Nephron progenitor cell (in vitro differentiated cells): ENCODE results near the gene LRRC7.

Experiments
- DNase-seq: peaks from one replicate; pipeline ENCODE4 v3.0.0; 2021
- H3K27ac Mint-ChIP-seq: 2 replicates; pipeline ENCODE4 v1.8.0; 2021; ENCODE audit warnings: mild to moderate bottlenecking, moderate library complexity, mixed read lengths
- H3K27me3 Mint-ChIP-seq: 2 replicates; pipeline ENCODE4 v1.8.0; 2021; ENCODE audit warnings: mild to moderate bottlenecking, low read depth, mixed read lengths; ENCODE audit not compliant: poor library complexity
- H3K36me3 Mint-ChIP-seq: 2 replicates; pipeline ENCODE4 v1.8.0; 2021; ENCODE audit warnings: low read depth, mixed read lengths
- H3K4me1 Mint-ChIP-seq: 2 replicates; pipeline ENCODE4 v1.8.0; 2021; ENCODE audit warnings: mixed read lengths
- H3K4me3 Mint-ChIP-seq: 2 replicates; pipeline ENCODE4 v1.8.0; 2021; ENCODE audit warnings: mild to moderate bottlenecking, moderate library complexity, mixed read lengths
- H3K9me3 Mint-ChIP-seq: 2 replicates; pipeline ENCODE4 v1.8.0; 2021; ENCODE audit warnings: mild to moderate bottlenecking, moderate library complexity, mixed read lengths
- CTCF ChIP-seq: fragments of 200-600 bp; sonication (generic); IDR thresholded peaks from 2 replicates; pipeline ENCODE4 v1.5.0; 2021; ENCODE audit warnings: antibody characterized with exemption

LRRC7 gene

GRCh38 chr1:69932760-69933159, 365.0 kb downstream of the LRRC7 start:
- H3K27ac Mint-ChIP-seq = peak overlapping the region; percentile 79
- TF ChIP-seq CTCF = no peak
- no peak for DNase-seq
- no peaks in the 10 kb centered on the region for H3K36me3 Mint-ChIP-seq
- no peaks in the 10 kb centered on the region for H3K27me3 Mint-ChIP-seq
- H3K4me3 Mint-ChIP-seq = no peak overlapping the region
- peaks cover 11% of the 10 kb centered on the region for H3K9me3 Mint-ChIP-seq
- no peaks in the 10 kb centered on the region for H3K4me1 Mint-ChIP-seq

GRCh38 chr1:69940231-69940630, 372.5 kb downstream of the LRRC7 start:
- Mint-ChIP-seq H3K4me3 (no peak overlapping the region), H3K36me3 (no peaks in the 10 kb centered on the region), H3K9me3 (peaks cover 10% of the 10 kb centered on the region), H3K27ac (no peak overlapping the region), H3K4me1 (no peaks in the 10 kb centered on the region), H3K27me3 (peaks cover 1% of the 10 kb centered on the region)
- TF ChIP-seq CTCF = no peak
- DNase-seq = no peak

- Mint-ChIP-seq H3K27me3 (peaks cover 3% of the 10 kb centered on the region), H3K4me3 (no peak overlapping the region), H3K9me3 (peaks cover 13% of the 10 kb centered on the region), H3K36me3 (no peaks in the 10 kb centered on the region), H3K4me1 (no peaks in the 10 kb centered on the region), H3K27ac (no peak overlapping the region)
- no peak for DNase-seq
- no peak for TF ChIP-seq CTCF
These were observed 373.1 kb downstream of the LRRC7 start for GRCh38 chr1:69940816-69941215.

- Mint-ChIP-seq H3K4me3 (no peak overlapping the region), H3K27me3 (peaks cover 3% of the 10 kb centered on the region), H3K36me3 (no peaks in the 10 kb centered on the region), H3K27ac (no peak overlapping the region), H3K9me3 (peaks cover 16% of the 10 kb centered on the region), H3K4me1 (no peaks in the 10 kb centered on the region)
- no peak for TF ChIP-seq CTCF
- DNase-seq = no peak
These were observed 375.3 kb downstream of the LRRC7 start for GRCh38 chr1:69943030-69943429.

- peaks cover 5% of the 10 kb centered on the region for H3K4me1 Mint-ChIP-seq
- DNase-seq = no peak
- H3K27me3 Mint-ChIP-seq = peaks cover 3% of the 10 kb centered on the region
- peaks cover 16% of the 10 kb centered on the region for H3K9me3 Mint-ChIP-seq
- TF ChIP-seq CTCF = no peak
- H3K36me3 Mint-ChIP-seq = no peaks in the 10 kb centered on the region
- H3K27ac Mint-ChIP-seq = no peak overlapping the region
- H3K4me3 Mint-ChIP-seq = no peak overlapping the region
These were observed 379.2 kb downstream of the LRRC7 start for GRCh38 chr1:69946935-69947334.

- no peak for DNase-seq
- TF ChIP-seq CTCF = no peak
- peaks cover 16% of the 10 kb centered on the region for H3K9me3 Mint-ChIP-seq
These were observed 380.1 kb downstream of the LRRC7 start for GRCh38 chr1:69947837-69948236.

More at GRCh38 chr1:69947837-69948236, 380.1 kb downstream of the LRRC7 start:
- Mint-ChIP-seq H3K27me3 (peaks cover 3% of the 10 kb centered on the region), H3K4me1 (peaks cover 5% of the 10 kb centered on the region), H3K36me3 (no peaks in the 10 kb centered on the region), H3K4me3 (no peak overlapping the region), H3K27ac (no peak overlapping the region)
